ENCODE measurements around the gene NTRK1.

Gene NTRK1

GRCh38 chr1:156858959-156859522 lies 1.6 kb upstream of the NTRK1 start, which contains the start of gene INSRR:
Gene INSRR (minus strand): TSS chr1:156859117. CDS start chr1:156858621, 496 bp downstream.
- DNase-seq = no peak

- DNase-seq = no peak
These were observed 1.0 kb upstream of the NTRK1 start for GRCh38 chr1:156859523-156860112.

GRCh38 chr1:156860113-156860627 lies 495 bp upstream of the NTRK1 start:
- peak; percentile 58 for DNase-seq

DNA sequence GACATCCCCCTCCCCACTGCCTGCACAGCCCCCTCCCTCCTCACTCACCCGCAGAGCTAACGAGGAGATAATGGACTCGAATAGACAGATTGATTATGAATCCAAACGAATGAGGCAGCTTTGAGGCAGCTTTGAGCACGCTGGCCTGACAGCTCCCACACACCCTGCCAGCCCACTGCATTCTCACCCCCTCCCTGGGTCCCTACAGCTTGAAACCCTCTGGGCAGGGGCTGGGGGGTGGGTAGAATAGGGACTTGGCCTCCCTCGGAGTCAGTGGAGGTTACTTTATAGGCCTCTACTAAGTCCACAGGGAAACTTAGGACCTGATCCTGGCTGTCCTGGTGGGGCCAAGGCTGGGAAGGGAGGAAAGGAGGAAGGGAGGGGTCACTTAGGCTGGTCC lies 1.9 kb downstream of the NTRK1 start:
- DNase-seq = no peak

DNA sequence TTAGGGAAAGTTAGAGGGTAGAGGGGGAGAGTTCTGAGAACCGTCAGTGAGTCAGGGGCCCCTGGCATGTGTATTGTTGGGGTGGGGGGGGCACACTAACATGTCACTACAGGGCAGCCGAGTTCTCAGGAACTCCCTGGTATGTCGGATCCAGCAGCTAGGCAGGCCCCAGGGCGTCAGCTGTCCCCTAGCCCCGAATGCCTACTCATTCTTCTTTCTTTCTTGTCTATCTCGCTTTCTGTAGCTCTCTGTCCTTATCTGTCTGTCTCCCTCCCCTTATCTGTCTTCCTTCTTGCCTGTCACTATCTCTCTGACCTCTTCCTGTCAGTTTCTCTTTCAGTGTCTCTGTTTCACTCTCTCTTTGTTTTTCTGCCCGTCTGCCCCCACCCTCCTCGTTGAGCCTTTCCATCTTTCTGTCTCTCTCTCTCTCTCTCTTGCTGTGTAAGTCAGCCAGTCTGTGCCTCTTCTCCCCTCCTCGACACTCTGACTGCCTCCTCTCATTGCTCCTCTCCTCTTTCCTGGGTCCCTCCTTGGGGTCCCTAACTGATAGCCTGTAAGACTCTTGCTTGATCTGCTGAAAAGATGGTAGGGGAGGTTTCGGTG lies 2.4 kb downstream of the NTRK1 start:
- no peak for DNase-seq

GRCh38 chr1:156863631-156864030 lies 3.0 kb downstream of the NTRK1 start:
- no peak for DNase-seq

DNA sequence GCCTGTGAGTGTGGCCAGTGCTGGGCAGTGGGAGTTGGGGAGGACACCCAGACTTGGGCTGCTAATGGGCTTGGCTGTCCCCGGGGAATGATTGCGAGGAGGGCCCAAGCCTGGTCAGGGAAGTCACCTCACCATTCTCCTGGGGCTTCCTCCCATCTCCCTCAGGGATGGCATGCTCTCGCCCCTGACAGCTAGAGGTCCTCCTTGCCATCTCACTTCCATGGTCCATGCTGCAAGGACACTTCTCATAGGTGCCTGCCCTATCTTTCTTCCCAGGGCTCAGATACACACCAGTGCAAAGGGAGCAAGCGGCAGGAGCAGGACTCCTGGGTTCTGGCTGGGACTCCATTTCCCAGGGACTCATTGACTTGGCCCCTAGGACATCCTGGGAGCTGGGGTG lies 4.1 kb downstream of the NTRK1 start:
- no peak for DNase-seq

DNA sequence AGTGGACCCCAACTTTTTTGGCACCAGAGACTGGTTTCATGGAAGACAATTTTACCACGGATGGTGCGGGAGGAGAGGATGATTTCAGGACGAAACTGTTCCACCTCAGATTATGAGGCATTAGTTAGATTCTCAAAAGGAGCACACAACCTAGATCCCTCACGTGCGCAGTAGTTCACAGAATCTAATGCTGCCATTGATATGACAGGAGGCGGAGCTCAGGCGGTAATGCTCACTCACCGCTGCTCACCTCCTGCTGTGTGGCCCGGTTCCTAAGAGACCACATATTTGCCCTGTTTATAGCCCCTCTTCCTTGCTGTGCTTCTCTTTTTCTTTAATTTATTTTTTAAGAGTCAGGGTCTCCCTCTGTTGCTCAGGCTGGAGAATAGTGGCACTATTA lies 4.6 kb downstream of the NTRK1 start:
- no peak for DNase-seq

DNA sequence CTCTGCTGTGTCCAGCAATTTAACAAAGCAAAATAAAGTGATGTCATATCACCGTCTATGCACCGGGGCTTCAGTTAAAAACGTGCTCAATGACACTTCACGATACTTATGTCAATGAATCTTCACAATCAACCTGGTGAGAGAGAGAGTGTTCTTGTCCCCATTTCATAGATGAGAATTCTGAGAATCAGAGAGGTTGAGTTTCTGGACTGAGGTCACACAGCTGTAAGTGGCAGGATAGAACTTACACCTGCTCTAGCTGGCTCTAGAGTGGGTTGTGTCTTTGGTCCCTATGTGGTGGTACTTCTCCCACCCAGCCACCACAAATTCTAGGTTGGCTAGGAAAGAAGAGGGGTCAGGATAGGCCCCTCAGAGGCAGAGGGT lies 5.2 kb downstream of the NTRK1 start:
- DNase-seq = no peak

DNA sequence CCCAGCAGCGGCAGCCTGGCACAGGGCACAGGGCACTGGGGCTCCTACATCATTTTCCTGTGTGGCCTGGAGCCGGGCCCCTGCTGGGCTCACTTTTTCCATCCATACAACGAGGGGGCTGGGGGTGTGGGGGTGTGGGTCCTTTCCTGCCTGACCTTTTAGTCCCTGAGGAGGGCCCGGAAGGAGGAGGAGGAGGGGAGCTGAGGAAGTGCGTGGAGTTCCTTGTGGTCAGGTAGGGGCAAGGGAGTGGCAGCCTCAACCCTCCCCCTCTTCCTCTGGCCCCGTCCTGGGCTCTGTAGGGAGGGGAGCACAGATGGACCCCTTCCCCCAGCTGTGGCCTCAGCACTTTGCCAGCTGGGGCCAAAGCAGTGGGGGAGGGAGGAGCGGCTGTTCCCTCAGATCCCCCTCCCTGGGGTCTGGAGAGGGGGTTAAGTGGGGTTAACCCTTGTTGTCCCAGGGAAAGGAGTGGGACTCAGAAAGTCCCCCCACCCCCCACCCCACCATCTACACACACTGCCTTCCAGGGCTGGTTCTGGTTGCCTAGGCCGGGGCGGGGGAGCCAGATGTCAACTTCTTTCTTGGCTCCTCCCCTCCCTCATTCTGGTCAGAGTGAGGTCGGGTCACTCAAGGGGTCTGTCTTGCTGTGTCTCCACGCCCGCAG lies 5.7 kb downstream of the NTRK1 start:
- no peak for DNase-seq

GRCh38 chr1:156868341-156868740 lies 7.7 kb downstream of the NTRK1 start:
- DNase-seq = no peak

DNA sequence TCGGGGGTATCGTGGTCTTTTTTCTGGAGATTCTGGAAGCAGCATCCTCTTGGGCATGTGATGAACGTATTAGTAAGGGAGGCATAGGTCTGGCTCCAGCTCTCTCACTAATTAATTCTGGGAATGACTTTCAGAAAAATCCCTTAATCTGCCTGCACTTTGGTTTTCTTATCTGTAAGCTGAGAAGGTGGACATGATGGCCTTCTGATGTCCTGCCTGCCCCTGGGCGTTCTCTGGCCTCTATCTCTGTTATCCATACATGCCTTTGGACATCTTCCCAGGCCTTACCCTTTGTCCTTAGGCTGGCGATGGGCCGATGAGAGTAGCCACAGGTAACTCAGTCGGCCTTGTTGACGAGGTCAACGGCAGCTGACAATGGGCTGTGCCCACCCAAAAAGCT lies 8.8 kb downstream of the NTRK1 start:
- DNase-seq = no peak

DNA sequence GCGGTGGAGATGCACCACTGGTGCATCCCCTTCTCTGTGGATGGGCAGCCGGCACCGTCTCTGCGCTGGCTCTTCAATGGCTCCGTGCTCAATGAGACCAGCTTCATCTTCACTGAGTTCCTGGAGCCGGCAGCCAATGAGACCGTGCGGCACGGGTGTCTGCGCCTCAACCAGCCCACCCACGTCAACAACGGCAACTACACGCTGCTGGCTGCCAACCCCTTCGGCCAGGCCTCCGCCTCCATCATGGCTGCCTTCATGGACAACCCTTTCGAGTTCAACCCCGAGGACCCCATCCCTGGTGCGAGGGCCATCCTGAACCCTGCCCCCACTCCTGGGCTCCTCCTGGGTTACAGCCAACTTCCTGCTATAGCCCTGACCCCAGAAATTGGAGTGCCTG lies 13.0 kb downstream of the NTRK1 start:
- no peak for DNase-seq

DNA sequence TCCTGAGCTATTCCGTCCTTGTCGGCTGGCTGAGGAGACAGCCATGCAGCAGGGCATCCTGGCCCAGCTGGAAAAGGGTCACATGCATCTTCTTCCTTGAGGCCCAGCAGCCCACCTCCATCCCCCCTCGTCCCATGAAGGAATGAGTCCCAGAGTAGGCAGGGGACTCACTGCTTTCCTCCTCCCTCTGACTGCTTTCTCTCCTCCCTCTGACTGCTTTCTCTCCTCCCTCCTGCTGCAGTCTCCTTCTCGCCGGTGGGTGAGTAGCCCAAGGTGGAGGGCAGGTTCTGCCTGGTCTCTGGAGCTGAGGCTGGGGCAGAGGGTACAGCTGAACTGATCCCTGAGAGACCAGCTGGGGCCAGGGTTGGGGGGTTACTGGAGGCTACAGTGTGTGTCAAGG lies 13.5 kb downstream of the NTRK1 start:
- DNase-seq = no peak

GRCh38 chr1:156874572-156875340 lies 14.1 kb downstream of the NTRK1 start:
- DNase-seq = no peak

- no peak for DNase-seq
These were observed 14.6 kb downstream of the NTRK1 start for GRCh38 chr1:156875341-156875615.

DNA sequence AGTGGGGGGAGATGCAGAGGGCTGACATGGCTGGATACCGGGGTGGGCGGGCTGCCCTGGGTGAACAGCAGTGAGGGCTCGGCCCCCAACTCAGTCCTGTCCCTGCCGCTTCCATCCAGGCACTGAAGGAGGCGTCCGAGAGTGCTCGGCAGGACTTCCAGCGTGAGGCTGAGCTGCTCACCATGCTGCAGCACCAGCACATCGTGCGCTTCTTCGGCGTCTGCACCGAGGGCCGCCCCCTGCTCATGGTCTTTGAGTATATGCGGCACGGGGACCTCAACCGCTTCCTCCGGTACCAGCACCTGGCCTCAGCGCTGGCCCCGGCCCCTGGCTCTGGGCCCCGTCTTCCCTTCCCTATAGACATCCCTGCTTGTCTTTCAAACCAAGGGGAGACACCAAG lies 15.6 kb downstream of the NTRK1 start:
- no peak for DNase-seq

GRCh38 chr1:156877433-156878170 lies 16.9 kb downstream of the NTRK1 start:
- no peak for DNase-seq

DNA sequence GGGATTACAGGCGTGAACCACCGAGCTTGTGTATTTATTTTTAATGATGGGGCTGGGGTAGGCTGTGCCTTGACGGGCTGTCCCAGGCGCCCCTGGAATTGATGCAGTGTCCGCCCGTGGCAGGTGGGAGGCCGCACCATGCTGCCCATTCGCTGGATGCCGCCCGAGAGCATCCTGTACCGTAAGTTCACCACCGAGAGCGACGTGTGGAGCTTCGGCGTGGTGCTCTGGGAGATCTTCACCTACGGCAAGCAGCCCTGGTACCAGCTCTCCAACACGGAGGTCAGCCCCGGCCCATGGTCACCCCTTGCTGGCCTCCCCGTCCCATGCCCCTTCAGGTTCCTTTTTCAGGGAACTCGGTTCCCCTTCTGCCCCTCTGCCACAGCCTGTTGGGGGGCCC lies 19.2 kb downstream of the NTRK1 start:
- DNase-seq = no peak

- DNase-seq = no peak
These were observed 19.8 kb downstream of the NTRK1 start for GRCh38 chr1:156880473-156880872.

- no peak for DNase-seq
These were observed 20.4 kb downstream of the NTRK1 start for GRCh38 chr1:156881101-156881500.

DNA sequence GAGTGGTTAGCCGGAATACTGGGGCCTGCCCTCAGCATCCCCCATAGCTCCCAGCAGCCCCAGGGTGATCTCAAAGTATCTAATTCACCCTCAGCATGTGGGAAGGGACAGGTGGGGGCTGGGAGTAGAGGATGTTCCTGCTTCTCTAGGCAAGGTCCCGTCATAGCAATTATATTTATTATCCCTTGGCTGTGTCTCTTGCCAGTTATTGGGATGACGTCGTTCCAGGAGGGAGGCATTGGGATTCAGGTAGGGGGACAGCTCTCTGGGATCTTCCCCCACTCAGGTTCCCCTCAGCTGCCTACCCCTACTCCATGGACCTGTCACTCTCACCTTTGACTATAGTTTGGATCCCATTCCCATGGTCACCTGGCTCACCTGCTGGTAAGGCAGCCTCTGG lies 21.0 kb downstream of the NTRK1 start:
- no peak for DNase-seq

DNA sequence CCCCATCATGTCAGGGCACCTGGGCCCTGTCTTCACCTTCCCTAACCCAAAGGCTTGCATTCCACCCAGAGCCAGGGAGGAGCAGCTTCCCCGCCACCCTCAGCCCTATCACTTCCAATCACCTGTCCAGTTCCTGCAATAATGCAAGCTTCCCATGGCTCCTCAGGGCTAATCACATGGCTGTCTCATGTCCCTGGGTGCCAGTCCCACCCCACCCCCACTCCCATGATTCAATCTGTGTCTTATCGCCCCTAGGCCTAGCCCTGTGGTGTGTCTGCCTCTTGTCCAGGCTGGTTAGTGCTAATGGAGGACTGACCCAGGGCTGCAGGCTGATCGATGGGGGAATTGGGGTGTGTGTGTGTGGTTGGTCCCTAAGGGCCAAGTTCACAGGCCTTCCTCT lies 21.9 kb downstream of the NTRK1 start:
- no peak for DNase-seq

Data from suppressor macrophage treated with lipopolysaccharide for 4 hours (primary cell).